ENCODE results near the gene OTUD1.

The OTUD1 gene

DNA sequence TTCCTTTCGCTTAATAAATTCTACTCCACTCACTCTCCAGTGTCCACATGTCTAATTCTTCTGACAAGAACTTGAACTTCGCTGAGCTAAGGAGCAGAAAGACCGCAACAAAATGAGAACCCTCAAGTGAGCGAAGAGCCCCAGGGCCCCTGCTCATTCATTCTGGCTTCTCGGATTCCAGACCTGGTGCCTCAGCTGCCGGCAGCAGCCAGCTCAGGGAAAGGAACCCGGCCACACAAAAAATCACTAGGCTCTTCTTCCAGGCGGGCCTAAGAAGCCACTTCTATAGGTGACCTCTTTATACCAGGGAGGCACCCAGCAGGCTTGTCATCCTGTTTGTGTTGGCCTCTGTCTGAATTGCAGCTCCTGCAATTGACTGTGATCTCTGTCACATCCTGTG, 33.3 kb downstream of the OTUD1 start:
- DNase-seq: no peak

DNA sequence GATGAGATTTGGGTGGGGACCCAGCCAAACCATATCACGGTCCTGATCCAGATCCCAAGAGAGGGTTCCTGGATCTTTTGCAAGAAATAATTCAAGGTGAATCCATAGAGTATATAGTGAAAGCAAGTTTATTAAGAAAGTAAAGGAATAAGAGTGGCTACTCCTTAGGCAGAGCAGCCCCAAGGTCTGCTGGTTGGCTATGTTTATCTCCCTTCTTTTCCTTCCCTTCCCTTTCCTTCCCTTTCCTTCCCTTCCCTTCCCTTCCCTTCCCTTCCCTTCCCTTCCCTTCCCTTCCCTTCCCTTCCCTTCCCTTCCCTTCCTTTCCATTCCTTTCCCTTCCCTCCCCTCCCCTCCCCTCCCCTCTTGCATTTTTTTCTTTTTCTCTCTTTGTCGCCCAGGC, 35.2 kb downstream of the OTUD1 start:
- no peak for DNase-seq

DNA sequence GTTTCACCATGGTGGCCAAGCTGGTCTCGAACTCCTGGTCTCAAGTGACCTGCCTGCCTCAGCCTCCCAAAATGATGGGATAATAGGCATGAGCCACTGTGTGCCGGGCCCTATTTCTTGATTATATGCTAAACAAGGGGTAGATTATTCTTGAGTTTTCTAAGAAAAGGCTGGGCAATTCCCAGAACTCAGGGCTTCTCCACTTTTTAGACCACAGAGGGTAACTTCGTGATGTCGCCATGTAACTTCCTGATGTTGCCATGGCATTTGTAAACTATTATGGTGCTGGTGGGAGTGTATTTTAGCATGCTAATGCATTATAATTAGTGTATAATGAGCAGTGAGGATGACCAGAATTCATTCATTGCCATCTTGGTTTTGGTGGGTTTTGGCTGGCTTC, 35.8 kb downstream of the OTUD1 start:
- no peak for DNase-seq

DNA sequence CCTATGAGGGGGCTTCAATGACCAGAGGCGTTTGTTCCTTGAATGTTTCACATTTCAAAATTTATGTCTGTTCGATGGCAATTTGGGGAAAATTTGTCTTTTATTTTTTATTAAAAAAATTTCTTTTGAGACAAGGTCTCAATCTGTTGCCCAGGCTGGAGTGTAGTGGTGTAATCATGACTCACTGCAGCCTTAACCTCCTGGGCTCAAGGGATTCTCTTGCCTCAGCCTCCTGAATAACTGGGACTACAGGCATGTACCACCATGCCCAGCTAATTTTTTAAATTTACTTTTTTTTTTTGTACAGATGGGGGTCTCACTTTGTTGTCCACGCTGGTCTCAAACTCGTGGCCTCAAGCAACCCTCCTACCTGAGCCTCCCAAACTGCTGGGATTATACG, 39.7 kb downstream of the OTUD1 start:
- no peak for DNase-seq

DNA sequence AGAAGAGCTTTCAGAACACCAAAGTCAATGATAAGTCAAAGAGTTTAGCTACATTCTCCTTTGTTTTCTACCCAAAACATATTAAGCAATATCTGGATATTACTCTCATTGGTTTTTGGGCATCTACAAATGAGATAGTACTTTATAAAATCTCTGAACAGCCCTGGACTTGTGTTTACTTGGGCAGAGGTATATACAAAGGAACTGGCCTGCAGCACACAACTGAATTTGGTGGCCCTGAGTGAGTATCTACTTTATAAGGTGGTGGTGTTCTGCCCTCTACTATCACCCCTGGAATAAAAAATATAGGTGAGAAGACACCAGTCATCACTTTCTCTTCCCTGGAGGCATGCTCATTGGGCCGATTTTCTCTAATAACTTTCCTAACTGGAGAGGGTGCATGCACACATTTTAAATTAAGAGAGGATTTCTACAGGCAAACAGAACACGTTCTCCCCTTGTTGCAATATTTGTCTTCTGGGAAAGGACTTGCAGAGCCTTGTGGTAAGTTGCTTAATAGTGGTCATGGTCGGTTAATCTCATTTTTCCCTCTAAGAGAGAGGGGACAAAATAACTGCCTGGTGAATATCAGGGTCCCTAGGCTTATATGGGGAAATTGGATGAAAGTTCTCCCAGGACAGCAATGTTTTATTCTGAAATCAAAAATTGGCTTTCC, 41.1 kb downstream of the OTUD1 start:
- DNase-seq: no peak

DNA sequence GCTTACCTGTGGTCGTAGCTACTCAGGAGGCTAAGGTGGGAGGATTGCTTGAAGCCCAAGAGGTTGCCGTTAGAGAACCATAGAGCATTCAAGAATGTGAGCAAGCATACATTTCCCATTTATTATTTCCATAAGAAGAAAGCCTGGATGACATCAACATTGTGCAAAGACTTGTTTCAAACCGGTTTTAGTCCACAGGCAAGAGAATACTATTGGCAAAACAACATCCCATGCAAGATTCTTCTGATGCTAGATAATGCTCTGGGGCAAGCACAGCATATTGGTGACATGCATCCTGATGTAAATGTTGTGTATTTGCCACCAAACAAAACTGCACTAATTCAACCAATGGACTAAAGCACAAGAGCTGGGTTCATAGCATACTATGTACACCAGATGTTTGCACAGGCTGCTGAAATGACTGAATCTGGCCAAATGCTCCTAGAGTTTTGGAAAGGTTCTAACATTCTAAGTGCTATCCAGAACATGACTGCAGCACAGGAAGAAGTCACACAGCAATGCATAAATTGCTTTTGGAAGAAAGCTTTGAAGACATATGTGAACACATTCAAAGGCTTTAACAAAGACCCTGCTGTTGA, 42.6 kb downstream of the OTUD1 start:
- DNase-seq: no peak

DNA sequence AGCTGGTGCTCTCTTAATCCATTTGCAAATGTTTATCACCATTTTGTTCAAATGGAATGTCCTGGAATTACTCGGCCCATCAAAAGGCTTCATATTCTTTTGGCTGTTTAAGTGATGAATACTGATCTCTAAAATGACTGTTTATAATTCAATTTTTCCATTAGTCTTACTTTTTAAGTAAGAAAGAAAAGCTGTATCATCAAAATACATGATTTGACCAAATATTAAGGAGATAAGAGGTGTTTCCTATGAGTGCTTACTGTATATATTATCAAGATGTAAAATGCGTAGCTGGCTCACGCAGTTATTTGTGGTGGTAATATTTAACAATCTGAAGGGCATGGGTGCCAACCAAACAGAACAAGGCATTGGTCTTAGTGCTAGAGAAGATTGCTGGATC, 51.2 kb downstream of the OTUD1 start:
- DNase-seq: no peak
